ACHN (cell line): Measurements from ENCODE around the gene COL4A5.
"Not testable (repeated sequence)": the region's sequence is repeated elsewhere in the genome, so short reads cannot be mapped to it uniquely, and the experiment has no call there.

ENCODE experiments used
- DNase-seq: peaks from one replicate; pipeline ENCODE4 v3.0.0-alpha.2; 2015
- in situ Hi-C: cut with HindIII; loops from 2 replicates; pipeline ENCODE4 v1.10.0; 2017; ENCODE audit warnings: low sequenced_read_pairs, low pct_ligation_motif_present, low pct_unique_long_range_greater_than_20kb

Gene COL4A5

GRCh38 chrX:108442901-108443464 lies 3.3 kb downstream of the COL4A5 start:
- no peak for DNase-seq
- in situ Hi-C loops, result no loop called here

DNA sequence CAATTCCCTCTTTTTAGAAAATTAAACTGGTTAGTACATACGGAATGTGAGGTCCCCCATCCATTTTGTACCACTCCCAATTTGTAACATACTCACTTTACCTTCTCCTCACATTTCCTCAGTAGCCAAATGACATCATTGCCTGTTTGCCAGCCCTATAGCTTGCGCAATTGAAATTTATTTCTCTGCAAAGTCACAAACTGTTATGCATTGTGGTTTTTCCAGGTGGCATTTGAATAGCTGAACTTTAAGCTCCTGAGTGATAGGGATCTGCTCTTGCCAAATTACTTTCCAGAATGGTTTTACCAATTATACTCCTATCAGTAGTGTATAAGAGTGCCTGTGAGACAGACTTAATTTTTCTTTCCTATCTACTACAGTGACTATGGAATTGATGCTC lies 7.7 kb downstream of the COL4A5 start:
- DNase-seq, result no peak

DNA sequence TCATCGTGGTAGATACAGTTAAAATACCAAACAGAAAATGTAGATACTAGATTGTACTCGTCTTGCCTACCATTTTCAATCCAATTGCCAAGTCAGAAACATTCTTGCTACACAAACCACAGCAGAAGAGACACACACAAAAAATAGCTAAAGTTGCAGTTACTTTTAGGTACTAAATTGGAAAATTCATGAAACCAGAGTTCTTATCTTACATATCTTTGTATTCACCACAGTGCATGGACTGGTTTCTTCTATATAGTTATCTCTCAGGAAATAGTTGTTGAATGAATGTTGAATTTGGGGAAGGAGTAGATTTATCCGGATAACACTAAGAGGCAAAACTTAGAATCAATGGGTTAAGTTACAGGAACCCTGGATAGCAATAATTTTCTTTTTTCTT lies 14.2 kb downstream of the COL4A5 start:
- in situ Hi-C loops, result no loop called here

More for the DNA sequence above, 7.7 kb downstream of the COL4A5 start:
- in situ Hi-C loops, result no loop called here

GRCh38 chrX:108456971-108457477 lies 17.4 kb downstream of the COL4A5 start:
- DNase-seq, result no peak
- in situ Hi-C loops, result no loop called here

More for the DNA sequence above, 14.2 kb downstream of the COL4A5 start:
- DNase-seq, result no peak

GRCh38 chrX:108464604-108465003 lies 25.0 kb downstream of the COL4A5 start:
- in situ Hi-C loops, result no loop called here
- no peak for DNase-seq

GRCh38 chrX:108468486-108468885 lies 28.8 kb downstream of the COL4A5 start:
- no peak for DNase-seq
- in situ Hi-C loops, result no loop called here

DNA sequence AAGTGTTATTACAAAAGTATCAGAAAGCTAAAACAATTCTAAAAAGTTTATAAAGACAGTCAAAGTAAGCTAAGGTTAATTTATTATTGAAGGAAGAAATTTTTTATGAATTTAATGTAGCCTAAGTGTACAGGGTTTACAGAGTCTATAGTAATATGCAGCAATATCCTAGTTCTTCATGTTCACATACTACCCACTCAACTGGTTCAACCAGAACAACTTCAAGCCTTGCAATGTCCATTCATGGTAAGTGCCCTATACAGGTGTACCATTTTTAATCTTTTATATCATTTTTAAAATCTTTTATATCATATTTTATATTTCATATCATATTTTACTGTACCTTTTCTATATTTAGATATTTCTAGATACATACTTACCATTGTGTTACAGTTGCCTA lies 34.3 kb downstream of the COL4A5 start:
- in situ Hi-C loops, result no loop called here
- DNase-seq, result no peak

DNA sequence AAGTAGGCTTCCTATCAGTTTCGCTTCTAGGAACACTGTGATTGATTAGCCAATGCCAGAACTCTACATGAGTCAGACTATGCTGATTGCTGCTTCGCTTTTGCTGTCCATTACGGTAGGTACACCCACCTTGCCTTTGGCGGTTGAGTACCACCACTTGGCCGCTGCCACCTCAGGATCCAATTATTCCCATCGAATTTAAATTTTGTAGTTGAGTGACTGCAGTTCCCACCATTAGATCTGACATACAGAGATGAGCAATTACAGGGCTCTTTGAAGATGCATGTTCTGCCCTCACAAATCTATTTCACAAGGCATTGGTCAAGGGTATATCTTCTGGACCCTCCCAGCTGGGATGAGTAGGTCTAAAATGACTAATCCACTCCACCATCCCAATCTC lies 41.9 kb downstream of the COL4A5 start:
- in situ Hi-C loops, result not testable (repeated sequence)

GRCh38 chrX:108484251-108484650 lies 44.6 kb downstream of the COL4A5 start:
- DNase-seq, result no peak
- in situ Hi-C loops, result no loop called here

More for the DNA sequence above, 41.9 kb downstream of the COL4A5 start:
- DNase-seq, result not testable (repeated sequence)

- DNase-seq, result no peak
- in situ Hi-C loops, result no loop called here
Observed at GRCh38 chrX:108485960-108486359, 46.3 kb downstream of the COL4A5 start.

DNA sequence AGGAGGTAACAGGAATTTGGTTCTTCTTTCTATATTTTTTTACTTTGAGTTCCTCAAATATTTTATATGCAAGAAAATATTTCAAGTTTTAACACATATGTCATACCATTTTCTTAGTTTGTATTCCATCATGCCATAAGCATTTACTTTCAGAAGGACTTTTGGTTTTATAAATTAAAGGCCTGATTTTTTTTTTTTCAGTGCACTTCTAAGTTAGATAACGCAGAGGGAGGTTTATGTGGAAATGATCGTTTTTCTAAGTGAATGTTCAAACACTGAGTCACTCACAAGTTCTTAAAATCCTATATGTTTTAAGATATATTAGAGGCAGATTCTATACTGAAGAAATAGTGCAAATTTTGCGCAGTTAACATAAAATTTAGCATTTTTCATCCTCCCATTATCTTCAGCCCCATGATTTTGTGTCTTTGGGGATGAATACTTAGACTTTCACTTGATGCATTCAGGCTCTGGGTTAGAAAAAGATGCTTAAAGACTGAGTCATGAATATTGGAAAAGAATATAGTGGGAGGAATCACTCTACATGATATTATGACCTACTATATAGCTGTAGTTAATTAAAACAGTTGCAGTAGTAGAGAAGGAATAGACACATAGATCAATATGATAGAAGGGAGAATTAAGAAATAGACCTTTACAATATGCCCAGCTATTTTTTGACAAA lies 54.9 kb downstream of the COL4A5 start:
- no peak for DNase-seq
- in situ Hi-C loops, result no loop called here

GRCh38 chrX:108511721-108512120 lies 72.1 kb downstream of the COL4A5 start:
- DNase-seq, result no peak
- in situ Hi-C loops, result no loop called here

DNA sequence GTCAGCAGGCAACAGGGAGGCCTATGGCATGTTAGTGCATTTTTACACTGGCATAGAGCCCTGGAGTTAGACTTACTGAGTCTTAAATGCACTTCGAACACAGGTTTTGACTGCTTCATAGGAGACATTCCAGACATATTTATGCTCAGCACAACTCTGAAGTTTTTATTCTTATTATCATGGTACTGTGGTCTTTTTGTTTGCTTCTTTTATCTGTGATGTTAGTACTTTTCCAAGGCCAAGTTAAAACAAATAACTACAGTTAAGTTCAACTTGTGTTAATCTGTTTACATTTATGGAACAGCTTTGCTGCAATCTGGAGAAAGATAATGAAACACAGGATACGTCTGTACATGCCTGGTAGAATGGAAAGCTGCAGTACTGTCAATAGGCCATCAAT lies 76.5 kb downstream of the COL4A5 start:
- DNase-seq, result no peak
- in situ Hi-C loops, result no loop called here

DNA sequence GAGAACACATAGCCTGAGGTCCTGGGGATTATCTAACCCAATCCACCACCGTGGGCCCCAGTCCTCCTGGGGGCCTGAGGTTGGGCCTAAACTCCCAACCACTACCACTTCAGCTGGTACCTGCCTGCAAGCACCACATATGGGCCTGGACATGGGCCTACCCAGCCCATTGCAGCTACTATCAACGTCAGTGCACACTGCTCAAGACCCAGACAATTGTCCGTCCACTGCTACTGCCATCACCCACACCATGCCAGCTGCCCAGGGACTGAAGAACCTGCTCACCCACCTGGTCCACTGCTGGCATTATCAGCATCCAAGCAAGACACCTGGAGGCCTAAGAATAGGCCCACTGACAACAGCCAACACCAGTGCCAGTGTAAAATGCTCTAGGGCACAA lies 88.1 kb downstream of the COL4A5 start:
- in situ Hi-C loops, result no loop called here
- DNase-seq, result no peak

GRCh38 chrX:108537005-108537404 lies 97.4 kb downstream of the COL4A5 start:
- peak; percentile 37 for DNase-seq
- in situ Hi-C loops, result no loop called here

GRCh38 chrX:108541286-108541685 lies 101.6 kb downstream of the COL4A5 start:
- in situ Hi-C loops, result no loop called here
- DNase-seq, result no peak

DNA sequence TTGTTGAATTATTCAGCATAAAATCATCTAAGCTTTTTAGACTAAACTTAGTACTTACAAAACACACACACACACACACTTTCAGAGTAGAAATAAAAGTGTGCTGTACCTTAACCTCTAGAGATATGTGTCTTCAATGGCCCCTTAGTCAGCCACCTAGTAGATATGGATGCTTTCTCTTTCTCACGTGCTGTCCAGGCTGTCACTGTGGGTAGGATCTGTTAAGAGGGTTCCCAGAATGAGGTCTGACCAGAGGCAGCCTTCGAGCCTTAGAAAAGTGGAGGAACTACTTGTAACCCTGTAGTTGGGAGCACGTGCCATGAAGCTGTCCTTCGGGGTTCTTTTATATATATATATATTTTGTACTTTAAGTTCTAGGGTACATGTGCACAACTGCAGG lies 117.9 kb downstream of the COL4A5 start:
- no peak for DNase-seq
- in situ Hi-C loops, result no loop called here

GRCh38 chrX:108558217-108558616 lies 118.6 kb downstream of the COL4A5 start:
- no peak for DNase-seq
- in situ Hi-C loops, result no loop called here

- DNase-seq, result no peak
- in situ Hi-C loops, result no loop called here
Observed at GRCh38 chrX:108573136-108573535, 133.5 kb downstream of the COL4A5 start.

DNA sequence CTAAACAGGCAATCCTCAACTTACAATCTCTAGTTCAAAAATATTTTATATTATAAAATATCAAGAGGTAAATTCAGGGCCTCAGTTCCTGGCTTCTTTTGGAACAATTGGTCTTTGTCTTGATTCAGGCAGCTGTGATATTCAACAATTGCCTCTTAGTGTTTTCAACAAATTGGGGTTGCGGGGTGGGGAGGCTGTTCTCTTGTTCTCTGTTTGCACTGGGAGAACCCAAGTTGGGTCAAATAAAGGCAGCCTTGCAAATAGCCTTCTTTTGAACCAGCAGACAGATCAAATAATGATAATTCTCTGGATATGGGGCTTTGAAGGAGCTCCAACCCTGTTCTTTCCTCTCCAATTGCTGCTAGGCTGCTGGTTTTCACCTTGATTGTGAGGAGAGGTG lies 142.5 kb downstream of the COL4A5 start:
- DNase-seq, result no peak
- in situ Hi-C loops, result no loop called here
